ENCODE measurements around the gene NBEAL2.
"Not testable (repeated sequence)": the region's sequence is repeated elsewhere in the genome, so short reads cannot be mapped to it uniquely, and the experiment has no call there.

NBEAL2 gene

DNA sequence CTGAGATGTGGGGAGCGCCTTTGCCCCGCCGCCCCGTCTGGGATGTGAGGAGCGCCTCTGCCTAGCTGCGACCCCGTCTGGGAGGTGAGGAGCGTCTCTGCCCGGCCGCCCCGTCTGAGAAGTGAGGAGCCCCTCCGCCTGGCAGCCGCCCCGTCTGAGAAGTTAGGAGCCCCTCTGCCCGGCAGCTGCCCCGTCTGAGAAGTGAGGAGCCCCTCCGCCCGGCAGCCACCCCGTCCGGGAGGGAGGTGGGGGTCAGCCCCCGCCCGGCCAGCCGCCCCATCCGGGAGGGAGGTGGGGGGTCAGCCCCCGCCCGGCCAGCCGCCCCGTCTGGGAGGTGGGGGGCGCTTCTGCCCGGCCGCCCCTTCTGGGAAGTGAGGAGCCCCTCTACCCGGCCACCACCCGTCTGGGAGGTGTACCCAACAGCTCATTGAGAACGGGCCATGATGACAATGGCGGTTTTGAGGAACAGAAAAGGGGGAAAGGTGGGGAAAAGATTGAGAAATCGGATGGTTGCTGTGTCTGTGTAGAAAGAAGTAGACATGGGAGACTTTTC, 15.4 kb upstream of the NBEAL2 start:
- not testable (repeated sequence) for H3K36me3 ChIP-seq (ENCODE audit: control insufficient read depth, insufficient read depth, low read length); H3K27ac ChIP-seq (ENCODE audit: insufficient read depth, low read depth, low read length, poor library complexity, severe bottlenecking); H3K9me3 ChIP-seq (ENCODE audit: control insufficient read depth, low read length); H3K4me3 ChIP-seq (ENCODE audit: insufficient read depth, low read depth, low read length); H3K27me3 ChIP-seq (ENCODE audit: control insufficient read depth, insufficient read depth, low read length, poor library complexity, severe bottlenecking)
- H3K4me1 ChIP-seq (ENCODE audit: control insufficient read depth, insufficient read depth, low read length) = peaks cover 17% of the 10 kb centered on the region
- WGBS, 2 experiments = 95 to 96% methylated on average over 35 to 36 of the region's 36 CpGs

DNA sequence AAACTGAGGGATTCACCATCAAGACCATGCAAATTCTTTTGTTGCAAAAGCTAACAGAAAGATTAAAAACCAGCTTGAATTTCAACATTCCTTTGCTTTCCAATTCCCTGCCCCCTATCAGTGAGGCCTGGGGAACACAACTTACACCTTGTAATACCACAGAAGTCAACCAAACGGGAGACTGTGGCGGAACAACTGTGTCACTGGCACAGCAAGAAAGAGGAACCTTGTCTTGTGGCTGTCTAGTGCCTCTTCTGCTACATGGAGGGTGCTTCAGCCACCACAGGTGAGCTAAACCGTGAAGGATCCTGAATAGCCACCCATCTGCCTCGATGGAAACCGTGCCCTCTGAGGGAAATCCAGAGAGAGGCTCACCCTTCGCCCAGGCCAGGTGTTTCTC, 14.3 kb upstream of the NBEAL2 start:
- Histone ChIP-seq H3K4me1 (ENCODE audit: control insufficient read depth, insufficient read depth, low read length) (peaks cover 15% of the 10 kb centered on the region), H3K27me3 (ENCODE audit: control insufficient read depth, insufficient read depth, low read length, poor library complexity, severe bottlenecking) (no peaks in the 10 kb centered on the region), H3K27ac (ENCODE audit: insufficient read depth, low read depth, low read length, poor library complexity, severe bottlenecking) (no peak overlapping the region), H3K9me3 (ENCODE audit: control insufficient read depth, low read length) (no peaks in the 10 kb centered on the region), H3K36me3 (ENCODE audit: control insufficient read depth, insufficient read depth, low read length) (peaks cover 6% of the 10 kb centered on the region), H3K4me3 (ENCODE audit: insufficient read depth, low read depth, low read length) (no peak overlapping the region)
- WGBS, 2 experiments = 95% methylated on average over 6 of the region's 6 CpGs

DNA sequence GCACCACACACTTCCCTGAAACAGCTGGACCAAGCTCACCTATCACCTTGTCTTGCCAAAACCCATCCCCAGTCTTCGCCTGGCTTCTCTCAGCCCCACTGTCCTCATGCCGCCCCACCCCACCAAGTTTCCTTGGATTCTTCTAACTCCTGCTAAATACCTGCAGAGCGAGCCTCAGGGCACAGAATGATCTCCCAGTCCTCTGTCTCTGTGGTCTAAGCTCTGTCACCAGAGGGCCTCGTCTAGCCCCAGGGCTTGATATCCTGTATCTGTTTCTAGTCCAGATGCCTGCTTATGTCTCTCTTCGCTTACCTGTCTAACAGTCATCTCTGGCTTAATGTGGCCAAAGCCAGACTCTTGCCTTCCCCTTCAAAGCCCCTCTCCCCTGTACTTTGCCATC, 12.7 kb upstream of the NBEAL2 start:
- 92 to 93% methylated on average over 5 of the region's 5 CpGs for WGBS, 2 experiments
- no peak overlapping the region for H3K27ac ChIP-seq (ENCODE audit: insufficient read depth, low read depth, low read length, poor library complexity, severe bottlenecking)
- no peaks in the 10 kb centered on the region for H3K9me3 ChIP-seq (ENCODE audit: control insufficient read depth, low read length)
- no peak overlapping the region for H3K4me3 ChIP-seq (ENCODE audit: insufficient read depth, low read depth, low read length)
- H3K27me3 ChIP-seq (ENCODE audit: control insufficient read depth, insufficient read depth, low read length, poor library complexity, severe bottlenecking) = no peaks in the 10 kb centered on the region
- peaks cover 1% of the 10 kb centered on the region for H3K4me1 ChIP-seq (ENCODE audit: control insufficient read depth, insufficient read depth, low read length)
- H3K36me3 ChIP-seq (ENCODE audit: control insufficient read depth, insufficient read depth, low read length) = peaks cover 6% of the 10 kb centered on the region

DNA sequence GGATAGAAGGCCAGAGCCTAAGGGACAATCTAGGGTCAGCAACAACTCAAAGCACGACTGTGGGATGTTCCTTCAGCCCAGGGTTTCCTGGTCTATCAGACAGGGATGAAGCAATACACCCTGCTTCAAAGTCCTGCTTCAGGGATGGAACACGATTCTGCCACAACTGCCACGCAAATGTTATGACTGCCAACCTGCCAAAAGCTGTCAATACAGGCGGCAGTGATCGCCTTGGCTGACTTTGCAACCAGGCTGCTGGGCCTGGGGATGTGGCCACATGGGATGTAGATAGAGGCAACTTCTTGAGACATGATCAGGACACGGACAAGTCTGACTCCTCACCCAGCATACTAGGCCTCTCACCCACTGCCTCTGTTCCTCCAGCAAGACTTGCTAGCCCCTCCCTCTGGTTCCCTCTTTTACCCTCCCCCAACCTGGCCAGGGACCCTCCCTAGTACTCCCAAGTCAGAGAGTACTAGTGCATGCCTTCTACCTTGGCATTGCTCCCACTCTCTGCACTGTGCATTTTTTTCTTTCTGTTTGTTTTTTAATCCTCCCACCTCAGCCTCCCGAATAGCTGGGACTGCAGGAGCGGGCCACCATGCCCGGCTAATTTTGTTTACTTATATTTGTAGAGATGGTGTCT, 10.6 kb upstream of the NBEAL2 start:
- Histone ChIP-seq H3K9me3 (ENCODE audit: control insufficient read depth, low read length) (no peaks in the 10 kb centered on the region), H3K4me1 (ENCODE audit: control insufficient read depth, insufficient read depth, low read length) (peaks cover 5% of the 10 kb centered on the region), H3K4me3 (ENCODE audit: insufficient read depth, low read depth, low read length) (no peak overlapping the region), H3K36me3 (ENCODE audit: control insufficient read depth, insufficient read depth, low read length) (peaks cover 6% of the 10 kb centered on the region), H3K27me3 (ENCODE audit: control insufficient read depth, insufficient read depth, low read length, poor library complexity, severe bottlenecking) (no peaks in the 10 kb centered on the region), H3K27ac (ENCODE audit: insufficient read depth, low read depth, low read length, poor library complexity, severe bottlenecking) (no peak overlapping the region)
- 78 to 80% methylated on average over 9 of the region's 9 CpGs for WGBS, 2 experiments

DNA sequence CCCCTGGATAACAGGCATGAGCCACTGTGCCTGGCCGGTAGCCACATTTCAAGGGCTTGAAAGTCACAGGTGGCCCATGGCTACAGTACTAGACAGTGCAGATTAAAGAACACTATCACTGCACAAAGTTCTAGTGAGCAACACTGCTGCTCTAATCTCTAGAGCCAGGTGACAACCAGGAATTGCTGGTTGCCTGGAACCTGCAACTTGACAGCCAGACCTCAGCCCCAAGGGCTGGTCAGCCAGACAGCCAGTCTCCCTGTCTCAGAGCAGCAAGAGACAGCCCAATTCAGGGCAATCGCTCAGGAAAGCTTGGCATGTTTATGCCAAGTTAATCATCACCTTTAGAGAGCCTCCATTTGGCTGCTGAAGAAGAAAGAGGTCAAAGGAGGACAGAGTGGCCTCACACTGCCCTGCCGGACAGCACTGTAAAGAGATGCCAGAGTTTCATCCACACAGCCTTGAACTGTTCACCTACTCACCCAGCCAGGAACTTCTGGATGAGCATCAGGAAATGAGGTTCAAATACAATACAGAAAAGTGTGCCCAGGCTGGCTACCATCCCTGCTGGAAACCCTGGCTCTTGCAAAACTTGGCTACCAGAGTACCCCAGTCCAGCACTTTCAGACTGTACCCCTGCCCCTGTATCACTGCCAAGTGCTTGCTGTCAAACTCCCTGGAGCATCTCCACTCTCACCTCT, 8.9 kb upstream of the NBEAL2 start:
- whole genome bisulfite sequencing, 2 experiments = 91 to 93% methylated on average over 3 of the region's 3 CpGs
- Histone ChIP-seq H3K4me3 (ENCODE audit: insufficient read depth, low read depth, low read length) (no peak overlapping the region), H3K27ac (ENCODE audit: insufficient read depth, low read depth, low read length, poor library complexity, severe bottlenecking) (no peak overlapping the region), H3K27me3 (ENCODE audit: control insufficient read depth, insufficient read depth, low read length, poor library complexity, severe bottlenecking) (no peaks in the 10 kb centered on the region), H3K9me3 (ENCODE audit: control insufficient read depth, low read length) (no peaks in the 10 kb centered on the region), H3K4me1 (ENCODE audit: control insufficient read depth, insufficient read depth, low read length) (peaks cover 5% of the 10 kb centered on the region), H3K36me3 (ENCODE audit: control insufficient read depth, insufficient read depth, low read length) (peaks cover 4% of the 10 kb centered on the region)

DNA sequence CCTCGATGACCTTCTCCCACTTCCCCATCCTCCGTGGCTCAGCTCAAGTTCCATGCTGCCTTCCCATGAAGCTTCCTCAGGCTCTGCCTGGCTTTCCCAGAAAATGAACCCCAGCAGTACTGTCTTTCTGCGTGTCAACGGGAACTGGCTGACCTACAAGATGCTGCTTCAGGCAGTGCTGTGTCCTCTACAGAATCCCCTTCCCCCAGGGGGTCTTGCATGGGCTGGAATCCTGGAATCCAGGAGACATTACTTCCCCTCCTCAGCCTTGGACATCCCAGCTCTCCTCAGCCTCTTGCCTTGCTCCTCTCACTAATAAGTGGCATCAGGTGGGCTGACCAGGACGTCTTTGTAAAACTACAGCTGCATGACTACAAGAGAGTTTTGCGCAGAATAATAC, 8.3 kb upstream of the NBEAL2 start:
- Histone ChIP-seq H3K27ac (ENCODE audit: insufficient read depth, low read depth, low read length, poor library complexity, severe bottlenecking) (no peak overlapping the region), H3K4me3 (ENCODE audit: insufficient read depth, low read depth, low read length) (no peak overlapping the region), H3K27me3 (ENCODE audit: control insufficient read depth, insufficient read depth, low read length, poor library complexity, severe bottlenecking) (no peaks in the 10 kb centered on the region), H3K36me3 (ENCODE audit: control insufficient read depth, insufficient read depth, low read length) (no peaks in the 10 kb centered on the region), H3K9me3 (ENCODE audit: control insufficient read depth, low read length) (no peaks in the 10 kb centered on the region), H3K4me1 (ENCODE audit: control insufficient read depth, insufficient read depth, low read length) (peaks cover 5% of the 10 kb centered on the region)
- 84 to 92% methylated on average over 6 of the region's 6 CpGs for WGBS, 2 experiments

DNA sequence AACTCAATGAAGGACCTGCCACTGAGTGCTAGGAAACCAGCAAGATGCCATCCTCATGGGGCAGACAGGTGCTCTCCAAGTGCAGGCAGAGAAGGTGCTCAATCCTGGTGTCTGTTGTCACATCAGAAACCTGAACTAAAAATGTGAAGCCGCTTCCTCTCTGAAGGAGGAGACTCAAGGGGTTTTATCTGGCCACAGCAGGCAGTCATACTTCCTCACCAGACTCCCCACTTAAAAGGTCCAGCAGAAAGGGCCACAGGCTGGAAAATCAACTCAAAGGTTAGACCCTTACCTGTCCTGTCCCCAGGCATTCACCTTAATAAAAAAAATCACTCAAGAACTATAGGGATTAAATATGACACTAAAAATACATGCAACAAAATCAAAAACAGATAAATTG, 7.7 kb upstream of the NBEAL2 start:
- WGBS, 2 experiments = 87 to 98% methylated on average over 1 of the region's 1 CpG
- Histone ChIP-seq H3K9me3 (ENCODE audit: control insufficient read depth, low read length) (no peaks in the 10 kb centered on the region), H3K36me3 (ENCODE audit: control insufficient read depth, insufficient read depth, low read length) (no peaks in the 10 kb centered on the region), H3K27me3 (ENCODE audit: control insufficient read depth, insufficient read depth, low read length, poor library complexity, severe bottlenecking) (no peaks in the 10 kb centered on the region), H3K27ac (ENCODE audit: insufficient read depth, low read depth, low read length, poor library complexity, severe bottlenecking) (no peak overlapping the region), H3K4me3 (ENCODE audit: insufficient read depth, low read depth, low read length) (no peak overlapping the region), H3K4me1 (ENCODE audit: control insufficient read depth, insufficient read depth, low read length) (peaks cover 5% of the 10 kb centered on the region)

DNA sequence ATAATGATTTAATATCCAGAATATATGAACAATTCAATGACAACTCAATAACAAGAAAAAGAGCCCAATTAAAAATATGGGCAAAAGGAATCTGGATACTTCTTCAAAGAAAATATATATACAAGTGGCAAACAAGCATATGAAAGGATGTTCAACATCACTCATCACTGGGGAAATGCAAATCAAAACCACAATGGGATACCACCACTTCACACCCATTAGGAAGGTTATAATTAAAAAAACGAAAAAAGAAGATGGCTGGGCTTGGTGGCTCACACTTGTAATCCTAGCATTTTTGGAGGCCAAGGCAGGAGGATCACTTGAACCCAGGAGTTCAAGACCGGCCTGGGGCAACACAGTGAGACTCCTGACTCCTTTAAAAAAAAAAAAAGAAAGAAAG, 7.1 kb upstream of the NBEAL2 start:
- Histone ChIP-seq H3K36me3 (ENCODE audit: control insufficient read depth, insufficient read depth, low read length) (no peaks in the 10 kb centered on the region), H3K27ac (ENCODE audit: insufficient read depth, low read depth, low read length, poor library complexity, severe bottlenecking) (no peak overlapping the region), H3K4me1 (ENCODE audit: control insufficient read depth, insufficient read depth, low read length) (peaks cover 5% of the 10 kb centered on the region), H3K4me3 (ENCODE audit: insufficient read depth, low read depth, low read length) (no peak overlapping the region), H3K27me3 (ENCODE audit: control insufficient read depth, insufficient read depth, low read length, poor library complexity, severe bottlenecking) (no peaks in the 10 kb centered on the region), H3K9me3 (ENCODE audit: control insufficient read depth, low read length) (no peaks in the 10 kb centered on the region)
- WGBS, 2 experiments = 86 to 96% methylated on average over 2 of the region's 2 CpGs

DNA sequence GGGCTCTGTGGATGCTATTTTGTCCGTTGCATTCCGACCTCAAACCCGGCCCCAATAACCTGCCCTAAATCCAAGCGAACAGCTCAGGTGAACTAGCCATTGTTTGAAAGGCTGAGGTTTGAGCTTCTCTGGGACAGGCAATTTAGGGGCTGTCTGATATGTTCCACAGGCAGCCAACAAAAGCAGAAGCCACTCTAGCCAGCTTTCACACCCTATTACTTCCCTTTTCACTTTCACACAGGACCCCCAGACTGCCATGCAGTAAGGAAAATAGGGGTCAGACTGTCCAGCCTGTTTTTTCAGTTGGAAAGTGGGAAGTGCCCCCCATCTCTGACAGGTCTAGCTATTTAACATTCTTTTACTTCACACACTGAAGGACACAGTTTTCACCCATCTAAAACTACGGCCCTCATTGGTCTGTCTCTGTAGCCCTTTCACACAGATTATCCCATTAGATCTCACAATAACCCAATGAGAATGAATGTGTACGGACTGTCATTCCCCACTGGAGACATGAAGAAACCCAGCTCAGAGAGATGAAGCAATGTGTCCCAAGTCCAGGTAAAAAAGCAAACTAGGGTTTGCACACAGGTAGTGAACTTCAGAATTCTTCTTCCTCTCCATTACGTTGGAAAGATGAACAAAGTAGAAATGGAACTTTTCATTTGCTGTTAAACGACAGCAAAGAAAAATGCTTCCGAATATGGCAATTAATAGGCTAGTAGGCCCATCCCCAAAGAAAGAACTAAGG, 4.9 kb upstream of the NBEAL2 start:
- Histone ChIP-seq H3K4me3 (ENCODE audit: insufficient read depth, low read depth, low read length) (no peak overlapping the region), H3K4me1 (ENCODE audit: control insufficient read depth, insufficient read depth, low read length) (peaks cover 11% of the 10 kb centered on the region), H3K9me3 (ENCODE audit: control insufficient read depth, low read length) (no peaks in the 10 kb centered on the region), H3K27me3 (ENCODE audit: control insufficient read depth, insufficient read depth, low read length, poor library complexity, severe bottlenecking) (no peaks in the 10 kb centered on the region), H3K36me3 (ENCODE audit: control insufficient read depth, insufficient read depth, low read length) (no peaks in the 10 kb centered on the region), H3K27ac (ENCODE audit: insufficient read depth, low read depth, low read length, poor library complexity, severe bottlenecking) (no peak overlapping the region)
- WGBS, 2 experiments = 95 to 97% methylated on average over 9 of the region's 9 CpGs

All from ectodermal cell (in vitro differentiated cells).